Stimulated activated naive CD8-positive, alpha-beta T cell treated with anti-CD3 and anti-CD28 coated beads, Interleukin-15, amount 100 ng/mL, for 72 hours (primary cell): Measurements from ENCODE around the gene DNAJC7.
A peak's percentile ranks its signal among the peaks of the same experiment; 100 is the strongest.

Experiments used
- ATAC-seq: fragments of 150-1000 bp; cut with Tn5 transposase; 2 replicates; pipeline ENCODE4 v1.10.0; 2021; ENCODE audit warnings: mild to moderate bottlenecking, moderate library complexity
- DNase-seq, 2 donors: peaks; one replicate each; pipeline ENCODE4 v3.0.0; 2021 to 2022
- H3K27ac Mint-ChIP-seq, 2 donors: one replicate each; pipeline ENCODE4 v1.8.0; 2022; ENCODE audit warnings: mild to moderate bottlenecking in 2 of 2, mixed read lengths in 2 of 2, moderate library complexity in 2 of 2
- H3K27me3 Mint-ChIP-seq: one replicate; pipeline ENCODE4 v1.8.0; 2022; ENCODE audit warnings: mixed read lengths
- H3K4me1 Mint-ChIP-seq: one replicate; pipeline ENCODE4 v1.8.0; 2022; ENCODE audit warnings: mild to moderate bottlenecking, mixed read lengths
- H3K4me3 Mint-ChIP-seq, 2 donors: one replicate each; pipeline ENCODE4 v1.8.0; 2022; ENCODE audit warnings: mild to moderate bottlenecking in 2 of 2, mixed read lengths in 2 of 2, moderate library complexity in 1 of 2
- H3K9me3 Mint-ChIP-seq, 2 donors: one replicate each; pipeline ENCODE4 v1.8.0; 2022; ENCODE audit warnings: mixed read lengths in 2 of 2

DNAJC7 gene

DNA sequence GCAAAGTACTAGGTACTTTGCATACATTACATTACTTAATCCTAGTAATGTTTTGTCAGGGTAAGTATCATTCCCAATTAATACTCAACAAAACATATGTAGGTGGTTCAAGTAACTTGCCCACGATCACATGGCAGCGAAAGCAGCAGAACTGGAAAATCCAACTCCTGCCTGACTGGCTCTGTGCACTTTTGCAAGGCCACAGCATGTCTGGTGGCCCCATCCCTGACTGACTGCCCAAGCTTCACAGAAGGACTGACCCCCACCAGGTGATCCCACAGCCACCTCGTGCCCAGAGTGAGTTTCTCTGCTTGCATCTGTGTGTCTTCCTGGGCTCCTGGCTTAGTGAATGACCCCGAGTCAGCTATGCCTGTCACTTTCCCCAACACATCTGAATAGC is 39.2 kb downstream of the DNAJC7 start:
- no peaks in the 10 kb centered on the region for H3K9me3 Mint-ChIP-seq
- H3K4me1 Mint-ChIP-seq: peaks cover 7% of the 10 kb centered on the region
- H3K4me3 Mint-ChIP-seq: no peak overlapping the region
- ATAC-seq: no peak
- no peak overlapping the region for H3K27ac Mint-ChIP-seq
- DNase-seq: no peak
- H3K27me3 Mint-ChIP-seq: no peaks in the 10 kb centered on the region

DNA sequence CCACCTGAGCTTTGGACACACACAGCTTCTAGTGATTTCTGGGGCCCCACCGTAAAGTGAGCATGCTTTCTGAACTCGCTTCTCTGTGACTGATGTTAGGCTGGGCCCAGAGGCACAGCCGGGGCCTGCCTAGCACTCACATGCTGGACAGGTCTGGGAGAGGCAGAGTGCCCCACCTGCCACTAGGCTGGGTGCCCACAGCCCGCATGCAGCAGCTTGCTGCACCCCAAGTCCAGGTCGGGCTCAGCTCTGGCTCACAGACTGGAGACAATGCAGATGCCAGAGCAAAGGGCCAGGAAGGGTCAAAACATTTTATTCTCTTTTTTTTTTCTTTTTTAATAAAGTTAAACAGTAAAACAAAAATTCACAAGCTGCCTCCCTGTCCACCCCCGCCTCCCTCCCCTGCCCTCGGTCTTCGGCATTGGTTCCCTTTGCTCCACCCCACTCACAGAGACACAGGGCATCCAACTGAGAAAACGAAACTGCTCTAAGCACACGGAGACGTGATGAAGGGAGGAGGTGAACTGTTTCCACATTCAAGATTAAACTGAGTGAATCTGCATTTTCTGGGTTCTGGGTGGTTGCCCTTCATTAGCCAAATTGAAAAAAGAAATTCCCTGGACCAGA is 41.0 kb downstream of the DNAJC7 start:
- Mint-ChIP-seq H3K27ac (peak overlapping the region in 1 of 2 donors; percentile 93), H3K4me1 (peaks cover 16% of the 10 kb centered on the region), H3K4me3 (no peak overlapping the region), H3K27me3 (no peaks in the 10 kb centered on the region), H3K9me3 (no peaks in the 10 kb centered on the region)
- ATAC-seq: no peak
- no peak for DNase-seq

DNA sequence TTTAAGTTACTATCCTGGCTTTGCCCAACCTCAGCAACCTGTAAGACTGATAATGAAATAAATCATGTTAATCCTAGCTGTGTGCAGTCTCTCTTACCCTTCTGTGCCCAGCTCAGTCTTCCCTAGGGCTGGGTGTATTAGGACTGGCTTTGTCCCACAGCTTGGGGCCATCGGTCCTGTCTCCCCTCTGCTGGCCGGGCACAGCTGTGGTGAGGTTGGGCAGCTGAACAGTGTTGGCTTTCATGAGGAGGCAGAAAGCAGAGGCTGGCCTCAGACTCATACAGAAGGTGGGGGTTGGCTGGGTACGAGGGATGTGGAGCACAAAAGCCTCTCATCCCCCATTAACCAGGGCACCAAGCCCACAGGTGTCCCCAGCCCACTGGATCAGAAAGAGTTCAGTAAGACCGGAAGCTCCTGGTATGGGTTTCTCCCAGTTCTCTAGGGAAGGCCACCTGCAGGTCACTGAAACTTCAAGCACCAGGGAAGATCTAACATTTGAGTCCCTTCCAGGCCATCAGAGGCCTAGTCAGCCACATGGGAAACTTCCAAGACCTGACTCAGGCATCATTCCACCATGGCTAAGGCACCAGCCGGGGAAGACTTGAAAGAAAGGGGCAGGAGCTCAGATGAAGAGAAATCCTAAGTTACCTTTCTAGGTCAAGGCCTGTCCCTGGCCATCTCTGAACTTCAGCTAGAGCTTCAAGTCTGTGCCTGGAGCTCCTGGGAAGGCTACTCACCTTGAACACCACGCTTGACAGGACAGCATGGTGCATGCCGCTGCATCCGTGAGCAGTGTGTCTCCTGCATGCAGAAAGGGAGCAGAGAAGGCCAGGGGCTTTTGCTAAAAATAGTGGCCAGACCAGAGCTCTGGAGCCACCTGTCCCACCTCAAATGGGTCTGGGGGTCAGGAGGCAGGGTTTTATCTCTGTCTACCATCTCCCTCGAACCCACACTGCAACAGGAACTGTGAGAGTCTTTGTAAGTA is 41.8 kb downstream of the DNAJC7 start:
- Mint-ChIP-seq H3K27me3 (no peaks in the 10 kb centered on the region), H3K4me3 (no peak overlapping the region), H3K4me1 (peaks cover 25% of the 10 kb centered on the region), H3K9me3 (no peaks in the 10 kb centered on the region), H3K27ac (peak overlapping the region in 1 of 2 donors; percentile 79)
- no peak for DNase-seq
- ATAC-seq: no peak

DNA sequence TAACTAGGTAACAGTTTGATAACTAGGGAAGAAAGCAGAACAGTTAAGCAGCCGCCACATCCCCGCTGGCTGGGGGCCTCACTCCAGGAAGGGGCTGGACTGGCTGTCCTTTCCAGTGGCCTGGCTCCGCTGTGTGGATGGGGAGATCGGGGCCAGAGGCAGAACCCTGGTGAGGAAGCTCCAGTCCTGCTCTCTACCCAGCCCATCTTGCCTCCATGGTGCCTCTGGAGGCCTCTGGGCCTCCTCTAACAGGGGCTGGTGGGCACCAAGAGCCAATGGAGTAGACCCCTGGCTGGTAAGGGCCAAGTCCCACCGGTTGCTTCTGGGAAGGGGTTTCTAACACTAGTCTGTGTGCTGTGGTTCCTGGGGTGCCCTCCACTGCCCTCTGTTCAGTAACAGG is 42.6 kb downstream of the DNAJC7 start:
- Mint-ChIP-seq H3K4me1 (peaks cover 32% of the 10 kb centered on the region), H3K4me3 (no peak overlapping the region), H3K9me3 (no peaks in the 10 kb centered on the region), H3K27ac (peak overlapping the region in 1 of 2 donors; percentile 72), H3K27me3 (no peaks in the 10 kb centered on the region)
- DNase-seq: no peak
- ATAC-seq: no peak

DNA sequence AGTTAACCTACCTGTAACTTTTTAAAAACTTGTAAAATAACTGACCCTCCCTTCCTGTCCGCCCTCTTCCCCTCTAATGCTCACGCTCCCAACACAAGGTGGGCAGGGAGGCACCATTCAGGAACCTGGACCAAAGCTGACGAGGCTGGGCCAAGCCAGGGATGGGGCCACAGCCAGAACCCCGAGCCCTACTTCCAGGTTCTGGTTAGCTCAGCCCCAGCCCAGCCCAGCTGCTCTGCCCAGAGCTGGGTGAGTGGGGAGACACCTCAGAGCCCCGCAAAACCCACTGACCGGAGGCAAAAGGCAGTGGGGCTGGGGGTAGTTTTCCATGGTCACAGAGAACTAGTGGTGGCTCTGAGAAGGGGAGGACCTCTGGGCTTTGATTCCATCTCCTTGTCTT is 43.2 kb downstream of the DNAJC7 start:
- H3K27me3 Mint-ChIP-seq: no peaks in the 10 kb centered on the region
- H3K4me1 Mint-ChIP-seq: peaks cover 37% of the 10 kb centered on the region
- ATAC-seq (no peak), DNase-seq (no peak)
- H3K9me3 Mint-ChIP-seq: no peaks in the 10 kb centered on the region
- no peak overlapping the region for H3K4me3 Mint-ChIP-seq
- H3K27ac Mint-ChIP-seq: peak overlapping the region in 1 of 2 donors; percentile 72

DNA sequence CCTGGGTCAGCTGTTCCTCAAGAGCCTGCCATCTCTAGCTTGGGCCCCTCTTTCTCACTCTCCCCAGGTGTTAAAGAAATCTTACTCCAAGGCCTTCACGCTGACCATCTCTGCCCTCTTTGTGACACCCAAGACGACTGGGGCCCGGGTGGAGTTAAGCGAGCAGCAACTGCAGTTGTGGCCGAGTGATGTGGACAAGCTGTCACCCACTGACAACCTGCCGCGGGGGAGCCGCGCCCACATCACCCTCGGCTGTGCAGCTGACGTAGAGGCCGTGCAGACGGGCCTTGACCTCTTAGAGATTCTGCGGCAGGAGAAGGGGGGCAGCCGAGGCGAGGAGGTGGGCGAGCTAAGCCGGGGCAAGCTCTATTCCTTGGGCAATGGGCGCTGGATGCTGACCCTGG is 43.8 kb downstream of the DNAJC7 start:
- Mint-ChIP-seq H3K4me3 (no peak overlapping the region), H3K27ac (peak overlapping the region in 1 of 2 donors; percentile 4), H3K4me1 (peaks cover 43% of the 10 kb centered on the region), H3K27me3 (no peaks in the 10 kb centered on the region), H3K9me3 (no peaks in the 10 kb centered on the region)
- ATAC-seq (no peak), DNase-seq (no peak)

DNA sequence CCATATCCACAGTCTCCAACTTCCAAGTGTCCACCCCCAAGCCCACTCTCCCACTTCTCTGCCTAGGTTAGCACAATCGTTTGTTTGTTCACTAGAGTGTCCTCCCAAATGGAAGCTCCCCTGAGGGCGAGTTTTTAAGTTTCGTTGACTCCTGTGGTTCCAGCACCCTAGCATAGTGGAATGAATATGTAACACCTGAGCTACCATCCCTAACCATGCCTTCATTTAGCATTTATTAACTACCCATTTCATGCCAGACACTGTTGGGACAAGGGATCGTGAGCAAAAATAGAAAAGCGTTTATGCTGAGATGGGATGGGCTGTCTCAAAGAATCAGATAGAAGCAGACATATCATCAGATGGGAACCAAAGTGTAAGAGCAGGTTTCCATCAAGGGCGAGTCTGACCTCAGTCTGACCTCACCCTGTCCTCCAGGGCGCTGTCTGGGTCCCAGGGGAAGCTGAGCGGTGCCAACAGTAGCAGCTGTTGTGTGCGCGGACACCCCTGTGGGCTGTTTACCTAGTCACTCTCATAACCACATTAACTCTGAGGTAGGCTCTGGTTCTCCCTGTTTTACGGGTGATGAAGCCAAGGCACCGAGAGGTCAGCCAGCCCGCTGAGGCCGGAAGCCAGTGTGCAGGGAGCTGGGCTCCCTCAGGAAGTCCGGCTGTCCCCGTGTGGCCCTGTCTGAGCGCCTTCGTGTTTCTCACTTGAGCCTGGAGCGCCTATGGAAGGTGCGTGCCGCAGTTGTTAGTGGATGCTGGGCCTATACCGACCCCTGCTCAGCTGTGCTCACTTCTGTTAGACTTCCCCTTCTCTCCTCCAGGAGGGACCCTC is 44.5 kb downstream of the DNAJC7 start:
- DNase-seq (no peak), ATAC-seq (peak; percentile 5)
- Mint-ChIP-seq H3K4me1 (peaks cover 50% of the 10 kb centered on the region), H3K27ac (peak overlapping the region; percentile 16 to 56), H3K27me3 (no peaks in the 10 kb centered on the region), H3K9me3 (no peaks in the 10 kb centered on the region), H3K4me3 (no peak overlapping the region)

DNA sequence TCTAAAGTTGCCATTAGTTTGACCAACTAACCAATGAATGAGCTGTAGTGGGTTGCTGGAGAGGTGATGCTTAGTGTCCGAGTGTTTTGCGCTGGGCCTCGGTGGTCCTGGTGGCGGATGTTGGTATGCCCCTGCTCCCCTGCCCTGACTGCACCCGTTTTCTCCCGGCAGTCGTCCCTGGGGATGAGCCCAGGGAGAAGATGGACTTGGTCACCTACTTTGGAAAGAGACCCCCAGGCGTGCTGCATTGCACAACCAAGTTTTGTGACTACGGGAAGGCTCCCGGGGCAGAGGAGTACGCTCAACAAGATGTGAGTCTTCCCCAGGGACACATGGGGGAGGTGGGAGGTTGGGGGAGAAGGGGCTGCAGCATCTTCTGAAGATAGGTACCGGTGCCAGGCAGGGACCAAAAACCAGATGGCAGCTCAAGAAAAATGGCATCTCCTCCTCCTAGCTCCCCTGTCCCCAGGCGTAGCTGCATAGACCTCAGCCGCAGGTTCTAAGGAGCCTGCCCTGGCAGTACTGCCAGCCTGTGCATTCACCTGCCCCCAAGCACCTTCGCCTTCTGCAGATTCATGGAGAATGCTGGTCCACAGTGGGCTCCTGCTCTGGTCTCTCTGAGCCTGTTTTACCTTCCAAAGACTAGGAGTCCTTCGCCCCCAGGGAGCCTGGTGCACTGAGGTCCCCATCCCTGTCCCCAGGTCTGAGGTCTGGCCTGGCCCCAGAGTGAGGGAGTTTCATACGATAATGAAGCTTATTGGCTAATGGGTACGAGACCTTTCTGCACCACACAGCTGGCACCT is 45.3 kb downstream of the DNAJC7 start:
- Mint-ChIP-seq H3K27me3 (no peaks in the 10 kb centered on the region), H3K4me1 (peaks cover 57% of the 10 kb centered on the region), H3K4me3 (no peak overlapping the region), H3K9me3 (no peaks in the 10 kb centered on the region), H3K27ac (peak overlapping the region in 1 of 2 donors; percentile 6)
- ATAC-seq (no peak), DNase-seq (no peak)

DNA sequence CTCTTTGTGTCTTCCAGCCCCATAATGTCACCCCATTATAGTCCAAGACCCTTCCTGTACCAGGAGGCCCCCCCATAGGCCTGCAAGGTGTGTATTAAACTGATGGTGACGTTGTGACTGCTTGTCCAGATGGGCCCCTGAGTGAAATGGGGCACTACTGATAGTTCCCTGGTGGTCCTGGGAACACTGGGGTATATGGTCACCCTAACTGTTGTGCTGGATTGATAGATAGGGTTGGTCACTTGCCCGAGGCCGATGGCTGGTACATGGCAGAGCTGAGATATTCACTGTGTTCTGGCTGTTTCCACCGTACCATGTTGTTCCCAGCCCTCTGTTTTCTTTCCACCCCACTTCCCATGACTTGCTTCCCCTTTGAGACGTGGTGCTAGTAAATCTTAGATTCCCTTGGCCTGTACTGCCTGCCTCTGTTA is 46.3 kb downstream of the DNAJC7 start:
- Mint-ChIP-seq H3K9me3 (no peaks in the 10 kb centered on the region), H3K4me3 (no peak overlapping the region), H3K4me1 (peaks cover 53% of the 10 kb centered on the region), H3K27me3 (no peaks in the 10 kb centered on the region), H3K27ac (no peak overlapping the region)
- ATAC-seq (no peak), DNase-seq (no peak)

DNA sequence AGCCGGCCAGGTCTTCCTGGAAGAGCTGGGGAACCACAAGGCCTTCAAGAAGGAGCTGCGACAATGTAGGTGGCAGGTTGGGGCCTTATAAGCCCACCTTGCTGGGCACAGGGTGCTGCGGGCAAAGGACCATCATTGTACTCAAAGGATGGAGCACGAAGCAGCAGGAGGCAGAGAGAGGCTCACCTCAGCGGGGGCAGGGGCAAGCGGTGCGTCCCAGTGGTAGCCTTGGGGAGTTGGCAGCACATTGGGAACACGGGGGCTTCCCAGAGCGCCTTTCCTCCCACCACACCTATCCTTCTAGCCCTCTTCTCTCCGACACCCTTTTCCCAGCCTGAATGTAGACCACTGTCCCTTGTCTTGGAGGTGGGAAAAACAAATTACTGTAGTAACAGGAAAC is 48.6 kb downstream of the DNAJC7 start:
- Mint-ChIP-seq H3K4me1 (peaks cover 65% of the 10 kb centered on the region), H3K27ac (peak overlapping the region in 1 of 2 donors; percentile 56), H3K4me3 (peak overlapping the region in 1 of 2 donors; percentile 83), H3K9me3 (no peaks in the 10 kb centered on the region), H3K27me3 (no peaks in the 10 kb centered on the region)
- no peak for ATAC-seq
- DNase-seq: no peak

DNA sequence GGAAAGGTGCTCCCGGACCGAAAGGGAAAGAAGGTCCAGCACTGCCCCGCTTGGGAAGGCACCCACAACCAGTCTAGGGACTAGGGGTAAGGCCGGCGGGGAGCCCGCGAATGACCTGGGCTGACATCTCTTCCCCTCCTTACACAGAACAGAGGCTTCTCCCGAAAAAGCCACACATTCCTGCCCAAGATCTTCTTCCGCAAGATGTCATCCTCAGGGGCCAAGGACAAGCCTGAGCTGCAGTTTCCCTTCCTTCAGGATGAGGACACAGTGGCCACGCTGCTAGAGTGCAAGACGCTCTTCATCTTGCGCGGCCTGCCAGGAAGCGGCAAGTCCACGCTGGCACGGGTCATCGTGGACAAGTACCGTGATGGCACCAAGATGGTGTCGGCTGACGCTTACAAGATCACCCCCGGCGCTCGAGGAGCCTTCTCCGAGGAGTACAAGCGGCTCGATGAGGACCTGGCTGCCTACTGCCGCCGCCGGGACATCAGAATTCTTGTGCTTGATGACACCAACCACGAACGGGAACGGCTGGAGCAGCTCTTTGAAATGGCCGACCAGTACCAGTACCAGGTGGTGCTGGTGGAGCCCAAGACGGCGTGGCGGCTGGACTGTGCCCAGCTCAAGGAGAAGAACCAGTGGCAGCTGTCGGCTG is 49.2 kb downstream of the DNAJC7 start:
- H3K9me3 Mint-ChIP-seq: no peaks in the 10 kb centered on the region
- H3K27ac Mint-ChIP-seq: peak overlapping the region; percentile 9 to 56
- DNase-seq (no peak), ATAC-seq (no peak)
- no peaks in the 10 kb centered on the region for H3K27me3 Mint-ChIP-seq
- peaks cover 65% of the 10 kb centered on the region for H3K4me1 Mint-ChIP-seq
- H3K4me3 Mint-ChIP-seq: peak overlapping the region; percentile 83 to 91

DNA sequence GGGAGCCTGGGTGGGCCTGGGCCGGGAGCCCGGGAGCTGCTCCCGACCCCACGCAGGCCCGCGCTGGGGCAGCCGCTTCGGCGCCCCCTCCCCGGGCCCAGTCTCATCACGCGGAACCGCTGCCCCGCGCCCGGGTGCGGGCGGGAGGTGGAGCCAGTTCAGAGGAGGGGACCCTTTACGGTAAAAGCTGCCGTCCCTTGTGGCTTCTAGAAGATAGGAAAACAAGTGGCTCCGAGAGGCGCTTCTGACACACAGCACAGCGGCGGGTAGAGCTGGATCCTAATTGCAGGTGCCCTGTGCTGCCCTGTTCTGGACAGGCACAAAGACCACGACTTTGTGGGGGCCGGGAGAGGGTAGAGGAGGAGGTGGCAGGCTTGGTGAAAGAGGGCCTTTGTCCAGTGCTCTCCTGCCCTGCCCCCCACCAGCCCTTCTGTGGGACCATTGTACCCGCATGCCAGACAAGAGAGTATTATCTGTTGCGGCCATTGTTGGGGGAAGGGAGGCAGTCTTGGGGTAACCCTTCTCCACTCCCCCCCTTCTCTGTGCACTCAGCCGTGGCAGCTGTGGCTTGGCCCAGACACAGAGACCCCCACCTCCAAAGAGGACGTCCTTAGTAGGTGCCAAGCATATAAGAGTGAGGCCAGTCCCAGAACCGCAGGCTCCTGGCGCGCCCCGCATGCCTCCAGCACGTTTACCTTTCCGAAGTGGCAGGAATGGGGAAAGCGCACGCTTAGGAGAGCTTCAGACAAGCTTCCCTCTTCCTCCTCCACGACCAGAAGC is 49.9 kb downstream of the DNAJC7 start:
- DNase-seq (peak in 1 of 2 donors; percentile 50), ATAC-seq (peak; percentile 28)
- no peaks in the 10 kb centered on the region for H3K27me3 Mint-ChIP-seq
- peak overlapping the region; percentile 83 to 91 for H3K4me3 Mint-ChIP-seq
- peaks cover 65% of the 10 kb centered on the region for H3K4me1 Mint-ChIP-seq
- H3K9me3 Mint-ChIP-seq: no peaks in the 10 kb centered on the region
- H3K27ac Mint-ChIP-seq: peak overlapping the region; percentile 76 to 92

DNA sequence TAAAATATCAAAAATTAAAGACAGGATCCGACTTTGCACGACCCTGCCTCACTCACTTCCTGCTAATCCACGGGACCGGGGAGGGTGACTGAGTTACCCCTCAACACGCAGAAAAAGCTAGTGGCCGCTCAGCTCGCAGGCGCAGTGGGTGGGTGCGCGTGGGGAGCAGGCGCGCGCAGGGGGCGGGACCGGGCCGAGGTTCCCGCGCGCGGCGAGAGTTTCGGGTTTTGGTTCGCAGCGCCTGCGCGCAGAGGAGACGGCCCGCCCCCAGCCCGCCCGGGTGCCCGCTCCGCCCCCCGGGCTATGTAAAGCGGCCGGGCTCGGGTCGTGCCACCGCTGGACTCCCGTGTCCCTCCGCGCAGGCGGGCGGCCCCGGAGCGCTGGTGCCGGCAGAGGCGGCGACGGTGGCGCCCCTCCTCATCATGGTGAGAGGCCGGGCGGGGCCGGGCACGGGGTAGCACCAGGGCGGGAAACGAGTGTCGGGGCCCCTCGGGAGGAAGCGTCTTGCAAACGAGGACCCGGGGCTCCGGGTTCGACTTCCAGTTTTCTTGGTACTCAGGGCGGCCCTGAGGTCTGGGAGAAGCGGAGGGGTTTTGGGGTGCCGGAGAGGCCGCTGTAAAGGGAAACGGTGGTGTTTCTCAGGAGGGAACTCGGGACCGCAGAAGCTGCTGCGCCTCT is 50.6 kb downstream of the DNAJC7 start, which contains the start of gene CNP:
CNP (plus strand) TSS at position 333 of the 678 bp plus-strand sequence; CDS start at position 423, 90 bp downstream.
- H3K4me3 Mint-ChIP-seq: peak within 1 kb of the TSS; percentile 83 to 91
- H3K9me3 Mint-ChIP-seq: no peaks in the 10 kb centered on the region
- ATAC-seq: peak; percentile 87
- peaks cover 63% of the 10 kb centered on the region for H3K4me1 Mint-ChIP-seq
- H3K27ac Mint-ChIP-seq: peak within 1 kb of the TSS; percentile 76 to 92
- H3K27me3 Mint-ChIP-seq: no peaks in the 10 kb centered on the region
- peak; percentile 89 for DNase-seq
